HG02943 (cell line): ENCODE measurements around the gene SNAI3.

Source experiments
- ATAC-seq: cut with Tn5 transposase; IDR thresholded peaks from one replicate; pipeline ENCODE4 v1.9.1; 2021; ENCODE audit warnings: mild to moderate bottlenecking, low read depth, moderate library complexity; ENCODE audit not compliant: unreplicated experiment

Gene SNAI3

GRCh38 chr16:88706229-88706964 is 20.1 kb upstream of the SNAI3 start, which contains the start of the genes CTU2 and RNF166:
TSS of gene CTU2 (plus strand) at chr16:88706503. CDS start at chr16:88706531, 28 bp downstream.
TSS of gene RNF166 (minus strand) at chr16:88706408. CDS start at chr16:88706325, 83 bp downstream.
- peak; percentile 42 for ATAC-seq

- peak; percentile 21 for ATAC-seq
These were observed 19.5 kb upstream of the SNAI3 start for GRCh38 chr16:88705801-88706228.

GRCh38 chr16:88705076-88705684 is 18.9 kb upstream of the SNAI3 start:
- ATAC-seq = no peak

- no peak for ATAC-seq
These were observed 17.4 kb upstream of the SNAI3 start for GRCh38 chr16:88703486-88704309.

- no peak for ATAC-seq
These were observed 16.3 kb upstream of the SNAI3 start for GRCh38 chr16:88702371-88703210.

- no peak for ATAC-seq
These were observed 15.5 kb upstream of the SNAI3 start for GRCh38 chr16:88701581-88702370.

GRCh38 chr16:88700636-88701482 is 14.6 kb upstream of the SNAI3 start:
- peak; percentile 51 for ATAC-seq

GRCh38 chr16:88700322-88700635 is 14.0 kb upstream of the SNAI3 start:
- no peak for ATAC-seq

- no peak for ATAC-seq
These were observed 12.9 kb upstream of the SNAI3 start for GRCh38 chr16:88699180-88699579.

GRCh38 chr16:88698646-88699045 is 12.3 kb upstream of the SNAI3 start:
- no peak for ATAC-seq

- no peak for ATAC-seq
These were observed 11.7 kb upstream of the SNAI3 start for GRCh38 chr16:88697831-88698615.

GRCh38 chr16:88697116-88697830 is 11.0 kb upstream of the SNAI3 start:
- ATAC-seq = no peak

GRCh38 chr16:88696441-88696840 is 10.1 kb upstream of the SNAI3 start:
- ATAC-seq = no peak

- no peak for ATAC-seq
These were observed 9.4 kb upstream of the SNAI3 start for GRCh38 chr16:88695753-88696152.

GRCh38 chr16:88695218-88695617 is 8.9 kb upstream of the SNAI3 start:
- no peak for ATAC-seq

GRCh38 chr16:88694221-88695087 is 8.1 kb upstream of the SNAI3 start:
- no peak for ATAC-seq
